Sigmoid colon (tissue), 4 donors: ENCODE results near the gene WNK1.

Experiments
- EP300 ChIP-seq, 4 donors: sonication (generic); formaldehyde crosslinking; IDR thresholded peaks; one replicate each; pipeline ENCODE4 v1.6.1; 2017; ENCODE audit warnings: antibody characterized with exemption in 4 of 4
- POLR2A ChIP-seq, 2 donors: fragments of 450-650 bp; IDR thresholded peaks; one replicate each; pipeline ENCODE4 v1.6.1; 2016; ENCODE audit warnings: antibody characterized with exemption in 2 of 2, mild to moderate bottlenecking in 2 of 2, moderate library complexity in 2 of 2
- POLR2AphosphoS5 ChIP-seq, 4 donors: sonication (generic); formaldehyde crosslinking; IDR thresholded peaks; one replicate each; pipeline ENCODE4 v1.6.1; 2017; ENCODE audit warnings: antibody characterized with exemption in 4 of 4
- TF ChIP-seq, protein P1 (sequence below), 4 experiments: fragments of 450-650 bp in 3 of 4; fragments of 200-600 bp in 1 of 4; IDR thresholded peaks; one replicate each; pipeline ENCODE4 v1.5.1; 2016 to 2019; ENCODE audit warnings: antibody characterized with exemption in 4 of 4, mild to moderate bottlenecking in 3 of 4, moderate library complexity in 2 of 4

DNA sequence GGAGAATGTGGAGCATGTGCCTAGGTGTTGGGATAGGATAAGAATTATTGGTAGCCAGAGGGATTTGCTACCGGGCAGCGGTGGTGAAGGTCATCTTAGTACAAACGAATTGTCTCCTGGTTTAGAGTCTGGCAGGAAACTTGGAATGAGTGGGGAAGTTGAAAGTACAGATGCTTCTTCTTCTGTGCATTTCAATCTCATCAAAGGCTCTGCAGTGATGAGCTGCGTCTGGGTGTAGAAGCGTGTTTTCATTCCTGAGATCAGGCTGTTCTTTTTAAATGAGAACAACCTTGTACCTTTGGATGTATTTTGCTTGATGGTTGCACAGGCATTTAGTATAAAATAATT is 2.1 kb downstream of the WNK1 start:
- TF ChIP-seq, protein P1, sequence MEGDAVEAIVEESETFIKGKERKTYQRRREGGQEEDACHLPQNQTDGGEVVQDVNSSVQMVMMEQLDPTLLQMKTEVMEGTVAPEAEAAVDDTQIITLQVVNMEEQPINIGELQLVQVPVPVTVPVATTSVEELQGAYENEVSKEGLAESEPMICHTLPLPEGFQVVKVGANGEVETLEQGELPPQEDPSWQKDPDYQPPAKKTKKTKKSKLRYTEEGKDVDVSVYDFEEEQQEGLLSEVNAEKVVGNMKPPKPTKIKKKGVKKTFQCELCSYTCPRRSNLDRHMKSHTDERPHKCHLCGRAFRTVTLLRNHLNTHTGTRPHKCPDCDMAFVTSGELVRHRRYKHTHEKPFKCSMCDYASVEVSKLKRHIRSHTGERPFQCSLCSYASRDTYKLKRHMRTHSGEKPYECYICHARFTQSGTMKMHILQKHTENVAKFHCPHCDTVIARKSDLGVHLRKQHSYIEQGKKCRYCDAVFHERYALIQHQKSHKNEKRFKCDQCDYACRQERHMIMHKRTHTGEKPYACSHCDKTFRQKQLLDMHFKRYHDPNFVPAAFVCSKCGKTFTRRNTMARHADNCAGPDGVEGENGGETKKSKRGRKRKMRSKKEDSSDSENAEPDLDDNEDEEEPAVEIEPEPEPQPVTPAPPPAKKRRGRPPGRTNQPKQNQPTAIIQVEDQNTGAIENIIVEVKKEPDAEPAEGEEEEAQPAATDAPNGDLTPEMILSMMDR (IDR thresholded peaks at IDR 0.05) = no peak
- TF ChIP-seq POLR2A (IDR thresholded peaks at IDR 0.05) = no peak
- no peak for TF ChIP-seq POLR2AphosphoS5 (IDR thresholded peaks at IDR 0.05)
- no peak for TF ChIP-seq EP300 (IDR thresholded peaks at IDR 0.05)
